GM23248 (cell line): ENCODE results near the gene GOLGA6L2.
"Not testable (repeated sequence)": the region's sequence is repeated elsewhere in the genome, so short reads cannot be mapped to it uniquely, and the experiment has no call there.

Source experiments
- EZH2 ChIP-seq: fragments of 200-600 bp; sonication (generic); IDR thresholded peaks from 2 replicates; pipeline ENCODE4 v1.6.1; 2018; ENCODE audit warnings: antibody characterized with exemption, mild to moderate bottlenecking; ENCODE audit not compliant: insufficient read depth, poor library complexity, severe bottlenecking
- EZH2phosphoT487 ChIP-seq: fragments of 200-600 bp; sonication (generic); IDR thresholded peaks from 2 replicates; pipeline ENCODE4 v1.6.1; 2018; ENCODE audit warnings: antibody characterized with exemption, moderate library complexity, mild to moderate bottlenecking, low read depth; ENCODE audit not compliant: insufficient read depth

GRCh38 chr15:23398357-23398756 is 48.7 kb downstream of the GOLGA6L2 start:
- TF ChIP-seq EZH2, EZH2phosphoT487: not testable (repeated sequence)
